T-helper 1 cell treated with Interleukin-12 subunit alpha and Interleukin-12 subunit beta and Interleukin-4 antibody, amounts not matched to agents 30 ng/mL and 1 ng/mL, for 36 hours (primary cell): ENCODE data around the gene HLTF. TPM values are rescaled to one million over a fixed set of nuclear protein-coding genes. Genes with fewer than 3 reads are reported as not detected.

Source experiments
- intact Hi-C: fragments of 100-400 bp; cut with micrococcal nuclease; formaldehyde crosslinking; loops from one replicate; pipeline ENCODE4 v1.15.1; 2024
- total RNA-seq: library from RNA; stranded (reverse); gene quantifications from 2 replicates; pipeline ENCODE4 v1.2.3, GENCODE V29; 2022

HLTF gene
- total RNA-seq, 1 donor from 2014 or later = 17.7 TPM

GRCh38 chr3:149018247-149018646 lies 68.1 kb downstream of the HLTF start:
- intact Hi-C loops = no loop called here

- intact Hi-C loops = no loop called here
These were observed 69.4 kb downstream of the HLTF start for GRCh38 chr3:149016669-149017541.

- intact Hi-C loops = no loop called here
These were observed 70.1 kb downstream of the HLTF start for GRCh38 chr3:149016242-149016641.

- intact Hi-C loops = no loop called here
These were observed 70.9 kb downstream of the HLTF start for GRCh38 chr3:149015393-149015792.

- intact Hi-C loops = no loop called here
These were observed 72.6 kb downstream of the HLTF start for GRCh38 chr3:149013726-149014125.

- intact Hi-C loops = no loop called here
These were observed 74.7 kb downstream of the HLTF start for GRCh38 chr3:149011676-149012075.

GRCh38 chr3:149010966-149011365 lies 75.4 kb downstream of the HLTF start:
- intact Hi-C loops = no loop called here

- intact Hi-C loops = no loop called here
These were observed 75.8 kb downstream of the HLTF start for GRCh38 chr3:149010504-149010951.

GRCh38 chr3:149009732-149010131 lies 76.6 kb downstream of the HLTF start:
- intact Hi-C loops = loop anchor here (1.0 kb wide), 4 partner anchors 10 to 77 kb away; partner anchors contain the start of genes GYG1 and HLTF

GRCh38 chr3:149007567-149008257 lies 78.6 kb downstream of the HLTF start:
- intact Hi-C loops = no loop called here

GRCh38 chr3:149005416-149005815 lies 80.9 kb downstream of the HLTF start:
- intact Hi-C loops = no loop called here

GRCh38 chr3:149004622-149005021 lies 81.7 kb downstream of the HLTF start:
- intact Hi-C loops = no loop called here

GRCh38 chr3:149003653-149004305 lies 82.6 kb downstream of the HLTF start:
- intact Hi-C loops = no loop called here

- intact Hi-C loops = no loop called here
These were observed 84.6 kb downstream of the HLTF start for GRCh38 chr3:149001727-149002126.

- intact Hi-C loops = no loop called here
These were observed 86.1 kb downstream of the HLTF start for GRCh38 chr3:149000206-149000745.

GRCh38 chr3:148999806-149000205 lies 86.5 kb downstream of the HLTF start:
- intact Hi-C loops = loop anchor here (1.0 kb wide), 2 partner anchors 9 kb away; partner anchors contain the start of gene GYG1

- intact Hi-C loops = loop anchor here (1.0 kb wide), 2 partner anchors 8 to 10 kb away; partner anchors contain the start of gene GYG1
These were observed 87.5 kb downstream of the HLTF start for GRCh38 chr3:148998715-148999423.

GRCh38 chr3:148998297-148998696 lies 88.0 kb downstream of the HLTF start:
- intact Hi-C loops = no loop called here

- intact Hi-C loops = no loop called here
These were observed 88.7 kb downstream of the HLTF start for GRCh38 chr3:148997623-148998022.

GRCh38 chr3:148992635-148993255 lies 93.6 kb downstream of the HLTF start:
- intact Hi-C loops = loop anchor here (5.0 kb wide), 3 partner anchors 820 to 1770 kb away; partner anchors contain the start of genes RNF13, SIAH2 and TSC22D2
